ENCODE measurements around the gene MIDN. TPM values are rescaled to one million over a fixed set of nuclear protein-coding genes. Genes with fewer than 3 reads are reported as not detected.
A peak's percentile ranks its signal among the peaks of the same experiment; 100 is the strongest.

The MIDN gene
- total RNA-seq, 1 experiment from 2014 or later = 286 TPM

DNA sequence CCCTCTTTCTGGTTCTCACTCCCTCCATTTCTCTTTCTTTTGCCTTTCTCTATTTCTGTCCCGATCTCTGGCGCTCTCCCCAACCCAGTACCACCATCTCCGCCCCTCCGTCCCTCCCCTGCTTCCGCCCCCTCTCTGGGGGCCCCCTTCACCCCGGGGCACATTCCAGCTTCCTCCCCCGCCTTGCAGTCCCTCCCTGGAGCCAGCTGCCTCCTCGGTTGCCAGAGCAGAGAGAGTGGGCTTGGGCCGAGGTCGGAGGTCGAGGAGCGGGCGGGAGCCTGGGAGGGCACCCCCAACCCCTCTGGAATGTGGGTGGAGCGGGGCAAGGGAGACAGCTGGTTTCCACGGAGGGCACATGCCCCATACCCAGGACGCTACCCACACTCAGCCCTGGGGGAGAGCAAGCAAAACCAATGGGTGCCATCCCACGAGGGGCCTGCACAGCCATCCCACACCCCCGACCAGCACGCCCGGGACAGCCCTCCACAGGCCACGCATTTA is 14.3 kb downstream of the MIDN start:
- peaks cover 4% of the 10 kb centered on the region; the same call in 1 of the 2 replicates for H3K4me1 ChIP-seq (ENCODE audit: insufficient read depth, low read length)
- Mint-ChIP-seq H3K36me3 (ENCODE audit: insufficient read depth in 1 of 3, low read depth in 3 of 3) (peaks cover 3 to 26% (median 9%) of the 10 kb centered on the region in 3 experiments), H3K4me3 (peak overlapping the region; percentile 49 to 69; a peak in 4 of 5 replicates), H3K4me1 (peaks cover 58 to 62% of the 10 kb centered on the region in 2 experiments), H3K27ac (peak overlapping the region in 2 of 3 experiments; percentile 74 to 75; a peak in 3 of 7 replicates), H3K27me3 (ENCODE audit: low read depth) (peaks cover 7% of the 10 kb centered on the region), H3K9me3 (no peaks in the 10 kb centered on the region; a peak in 1 of 5 replicates)
- no peaks in the 10 kb centered on the region for H3K9me3 ChIP-seq (ENCODE audit: control insufficient read depth, low read depth, low read length)
- no peak overlapping the region for H4K5ac ChIP-seq (ENCODE audit: insufficient read length, low read depth, low read length)
- no peaks in the 10 kb centered on the region for H3K27me3 ChIP-seq (ENCODE audit: insufficient read depth, low read length)
- peak overlapping the region; percentile 84 for H3K4me2 ChIP-seq (ENCODE audit: insufficient read depth, insufficient read length, low read length)
- H2BK120ac ChIP-seq (ENCODE audit: low read depth, low read length, poor library complexity, severe bottlenecking) = no peak overlapping the region
- H2BK5ac ChIP-seq (ENCODE audit: insufficient read length, low read length) = no peak overlapping the region
- no peak overlapping the region for H3K56ac ChIP-seq (ENCODE audit: insufficient read length, low read depth, low read length)
- no peak overlapping the region for H3K27ac ChIP-seq (ENCODE audit: insufficient read length, low read depth, low read length)
- H3K9ac ChIP-seq (ENCODE audit: extremely low read depth, insufficient read length, low read length) = no peak overlapping the region
- no peak overlapping the region for H2BK12ac ChIP-seq (ENCODE audit: insufficient read length, low read depth, low read length)
- no peaks in the 10 kb centered on the region for H3K79me1 ChIP-seq (ENCODE audit: insufficient read depth, low read depth, low read length, poor library complexity, severe bottlenecking)
- H3K23ac ChIP-seq (ENCODE audit: insufficient read length, low read depth, low read length) = no peak overlapping the region
- no peak overlapping the region for H2AK5ac ChIP-seq (ENCODE audit: insufficient read length, low read length)
- no peak for DNase-seq
- H3K4ac ChIP-seq (ENCODE audit: low read depth, low read length) = no peak overlapping the region
- no peak overlapping the region for H2BK20ac ChIP-seq (ENCODE audit: low read depth, low read length, poor library complexity, severe bottlenecking)
- H2BK15ac ChIP-seq (ENCODE audit: low read depth, low read length) = no peak overlapping the region
- TF ChIP-seq, protein P1, sequence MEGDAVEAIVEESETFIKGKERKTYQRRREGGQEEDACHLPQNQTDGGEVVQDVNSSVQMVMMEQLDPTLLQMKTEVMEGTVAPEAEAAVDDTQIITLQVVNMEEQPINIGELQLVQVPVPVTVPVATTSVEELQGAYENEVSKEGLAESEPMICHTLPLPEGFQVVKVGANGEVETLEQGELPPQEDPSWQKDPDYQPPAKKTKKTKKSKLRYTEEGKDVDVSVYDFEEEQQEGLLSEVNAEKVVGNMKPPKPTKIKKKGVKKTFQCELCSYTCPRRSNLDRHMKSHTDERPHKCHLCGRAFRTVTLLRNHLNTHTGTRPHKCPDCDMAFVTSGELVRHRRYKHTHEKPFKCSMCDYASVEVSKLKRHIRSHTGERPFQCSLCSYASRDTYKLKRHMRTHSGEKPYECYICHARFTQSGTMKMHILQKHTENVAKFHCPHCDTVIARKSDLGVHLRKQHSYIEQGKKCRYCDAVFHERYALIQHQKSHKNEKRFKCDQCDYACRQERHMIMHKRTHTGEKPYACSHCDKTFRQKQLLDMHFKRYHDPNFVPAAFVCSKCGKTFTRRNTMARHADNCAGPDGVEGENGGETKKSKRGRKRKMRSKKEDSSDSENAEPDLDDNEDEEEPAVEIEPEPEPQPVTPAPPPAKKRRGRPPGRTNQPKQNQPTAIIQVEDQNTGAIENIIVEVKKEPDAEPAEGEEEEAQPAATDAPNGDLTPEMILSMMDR (conservative IDR thresholded peaks at IDR 0.05) = no peak
- no CpG with 5 or more reads among the region's 21 CpGs for WGBS (ENCODE audit: extremely low coverage, insufficient read length, low lambda C conversion rate)
- peaks cover 27% of the 10 kb centered on the region for H3K23me2 ChIP-seq (ENCODE audit: insufficient read length, low read depth, low read length, poor library complexity, severe bottlenecking)
- H3K79me2 ChIP-seq (ENCODE audit: insufficient read depth, low read length) = no peaks in the 10 kb centered on the region
- no peak overlapping the region; the same call in 1 of the 2 replicates for H3K14ac ChIP-seq (ENCODE audit: insufficient read depth, low read length)
- no peak overlapping the region for H3K18ac ChIP-seq (ENCODE audit: insufficient read length, low read depth, low read length)
- H4K91ac ChIP-seq (ENCODE audit: insufficient read length, low read depth, low read length) = no peak overlapping the region
- H4K20me1 ChIP-seq (ENCODE audit: control insufficient read depth, insufficient read depth, insufficient read length) = no peaks in the 10 kb centered on the region
- H4K8ac ChIP-seq (replicated peaks; ENCODE audit: insufficient read length, low read depth, low read length) = no peak overlapping the region
- no peak overlapping the region for H3T11ph ChIP-seq (ENCODE audit: low read length)
- no peak overlapping the region for H2AFZ ChIP-seq (ENCODE audit: low read length)

Data from H9 (cell line).